GM03348 (cell line): ENCODE data around the gene SLC5A10.
"Not testable (repeated sequence)": the region's sequence is repeated elsewhere in the genome, so short reads cannot be mapped to it uniquely, and the experiment has no call there.

Experiments
- DNase-seq: peaks from one replicate; pipeline ENCODE4 v3.0.0; 2012; ENCODE audit warnings: low spot score

The SLC5A10 gene

GRCh38 chr17:18947866-18948265 is 4.1 kb upstream of the SLC5A10 start:
- peak; percentile 2 for DNase-seq

DNA sequence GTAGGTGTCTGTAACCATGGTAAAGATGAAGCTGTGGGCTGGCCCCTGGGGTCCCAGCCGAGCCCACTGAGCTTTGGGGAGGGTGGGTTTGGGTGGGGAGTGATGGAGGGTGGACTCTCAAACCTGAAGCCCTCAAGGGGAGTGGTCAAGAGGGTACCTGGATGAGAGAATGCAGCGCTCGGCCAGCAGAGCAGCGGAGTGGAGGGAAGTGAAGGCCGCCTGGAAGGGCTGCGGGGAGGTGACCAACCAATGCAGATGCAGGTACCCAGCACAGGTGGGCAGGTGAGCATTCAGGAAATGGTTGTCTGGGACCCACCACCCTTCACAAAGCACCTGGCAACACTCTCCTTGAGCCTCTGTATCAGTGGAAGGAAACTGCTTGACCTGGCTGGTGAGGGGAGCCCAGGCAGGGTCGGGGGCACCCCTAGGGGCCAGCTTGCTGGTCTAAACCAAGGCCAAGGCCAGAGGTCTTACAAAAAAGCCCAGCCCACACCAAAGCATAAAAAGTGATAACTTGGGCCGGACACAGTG is 3.4 kb upstream of the SLC5A10 start:
- no peak for DNase-seq

- DNase-seq = peak; percentile 2
Measured at GRCh38 chr17:18949566-18949965, 2.4 kb upstream of the SLC5A10 start.

GRCh38 chr17:18950346-18950745 is 1.6 kb upstream of the SLC5A10 start:
- DNase-seq = no peak

DNA sequence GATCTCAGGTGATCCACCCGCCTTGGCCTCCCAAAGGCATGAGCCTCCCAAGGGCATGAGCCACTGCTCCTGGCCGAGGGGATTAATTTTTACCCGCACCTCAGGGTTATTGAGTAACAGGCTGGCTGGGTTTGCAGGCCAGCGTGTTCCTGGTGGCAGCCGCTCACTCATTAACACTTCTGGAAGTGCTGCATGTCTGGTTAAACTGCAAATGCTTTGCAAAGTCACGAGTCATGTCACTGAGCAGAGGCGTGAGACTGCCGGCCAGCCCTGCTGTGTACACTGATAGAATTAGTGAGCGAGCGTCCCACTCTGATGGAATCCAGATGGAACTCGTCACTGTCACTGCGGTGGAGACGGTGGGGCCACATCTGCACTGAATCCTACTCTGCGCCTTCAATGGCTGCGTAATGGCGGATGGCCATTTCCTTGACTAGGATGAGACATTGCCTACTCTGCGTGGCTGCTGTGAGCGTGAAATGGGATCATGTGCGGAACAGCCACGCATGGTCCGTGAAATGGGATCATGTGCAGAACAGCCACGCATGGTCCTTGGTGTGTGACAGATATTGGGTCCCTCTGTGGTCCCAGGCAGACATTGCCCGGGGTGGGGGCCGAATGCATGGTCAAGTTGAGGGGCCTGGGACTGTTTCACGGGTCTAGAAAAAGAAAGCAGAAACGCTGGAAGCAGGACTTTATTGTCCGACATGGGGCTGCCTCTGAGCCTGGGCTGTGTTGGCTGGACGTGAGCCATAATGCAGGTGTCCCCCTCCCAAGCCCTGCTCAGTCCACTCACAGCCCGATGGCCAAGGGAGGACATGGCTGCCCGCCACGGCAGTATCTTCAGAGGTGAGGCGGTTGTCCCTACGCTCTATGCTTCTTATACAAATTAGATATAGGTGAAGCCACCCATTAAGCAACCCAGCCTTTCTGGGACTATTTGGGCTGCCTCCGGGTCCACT is 740 bp upstream of the SLC5A10 start:
- DNase-seq = peak; percentile 29

- no peak for DNase-seq
Measured at GRCh38 chr17:18953231-18953728, 1.3 kb downstream of the SLC5A10 start.

GRCh38 chr17:18954321-18954720 is 2.4 kb downstream of the SLC5A10 start:
- DNase-seq = no peak

DNA sequence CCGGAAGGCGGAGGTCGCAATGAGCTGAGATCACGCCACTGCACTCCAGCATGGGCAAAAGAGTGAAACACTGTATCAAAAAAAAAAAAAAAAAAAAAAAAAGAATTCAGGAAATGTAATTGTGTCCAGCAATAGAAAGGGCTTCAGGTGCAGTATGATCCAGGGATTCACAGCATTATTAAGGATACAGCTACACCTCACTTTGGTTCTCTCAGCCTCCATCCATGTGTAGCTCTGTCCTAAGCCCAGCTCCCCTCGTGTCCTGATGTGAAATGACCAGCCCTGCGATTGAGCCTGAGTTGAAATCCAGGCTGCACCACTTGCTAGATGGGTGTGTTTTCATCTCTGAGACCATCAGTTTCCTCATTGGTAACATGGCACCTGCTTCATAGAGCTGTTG is 3.0 kb downstream of the SLC5A10 start:
- no peak for DNase-seq

DNA sequence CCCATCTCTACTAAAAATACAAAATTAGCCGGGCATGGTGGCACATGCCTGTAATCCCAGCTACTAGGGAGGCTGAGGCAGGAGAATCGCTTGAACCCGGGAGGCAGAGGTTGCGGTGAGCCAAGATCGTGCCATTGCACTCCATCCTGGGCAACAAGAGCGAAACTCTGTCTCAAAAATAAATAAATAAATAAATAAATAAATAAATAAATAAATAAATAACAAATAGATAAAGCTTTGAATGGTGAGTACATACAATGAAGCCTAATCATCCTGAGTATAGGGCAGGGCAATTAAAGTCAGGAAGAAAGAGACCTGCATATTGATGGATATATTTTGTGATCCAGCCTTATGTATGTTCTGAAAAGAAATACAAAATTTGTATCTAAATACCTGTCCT is 4.1 kb downstream of the SLC5A10 start:
- DNase-seq = not testable (repeated sequence)

DNA sequence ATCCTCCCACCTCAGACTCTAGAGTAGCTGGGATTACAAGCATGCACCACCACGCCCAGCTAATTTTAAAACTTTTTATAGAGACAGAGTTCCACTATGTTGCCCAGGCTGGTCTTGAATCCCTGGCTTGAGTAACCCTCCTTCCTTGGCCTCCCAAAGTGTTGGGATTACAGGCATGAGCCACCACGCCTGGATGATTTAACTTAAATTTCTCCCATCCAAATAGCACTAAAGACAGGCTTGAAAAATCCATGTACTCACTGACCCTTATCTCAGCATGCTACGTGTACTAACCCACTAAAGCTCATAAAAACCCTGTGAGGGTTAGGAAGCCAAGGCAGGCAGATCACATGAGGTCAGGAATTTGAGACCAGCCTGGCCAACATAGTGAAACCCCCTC is 4.6 kb downstream of the SLC5A10 start:
- DNase-seq = no peak

- DNase-seq = no peak
Measured at GRCh38 chr17:18957831-18958230, 5.9 kb downstream of the SLC5A10 start.

GRCh38 chr17:18958611-18959010 is 6.6 kb downstream of the SLC5A10 start:
- DNase-seq = no peak

GRCh38 chr17:18959071-18959844 is 7.3 kb downstream of the SLC5A10 start:
- no peak for DNase-seq

DNA sequence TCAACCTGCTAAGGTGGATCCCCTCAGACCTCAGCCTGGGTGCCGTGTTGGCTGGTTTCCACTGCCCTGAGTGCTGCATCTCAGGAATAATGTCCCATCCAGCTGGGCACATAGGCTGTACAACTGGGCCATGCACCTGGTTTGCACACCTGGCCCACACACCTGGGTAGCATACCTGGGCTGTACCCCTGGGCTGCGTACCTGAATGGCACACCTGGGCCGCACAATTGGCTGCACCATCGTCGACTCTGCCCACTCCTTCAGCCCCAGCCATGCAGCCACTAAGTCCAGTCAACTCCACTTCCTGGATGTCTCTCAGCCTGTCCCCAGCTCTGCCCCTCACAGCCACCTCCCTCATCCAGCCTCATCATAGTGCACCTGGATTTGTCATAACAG is 7.9 kb downstream of the SLC5A10 start:
- DNase-seq = no peak

DNA sequence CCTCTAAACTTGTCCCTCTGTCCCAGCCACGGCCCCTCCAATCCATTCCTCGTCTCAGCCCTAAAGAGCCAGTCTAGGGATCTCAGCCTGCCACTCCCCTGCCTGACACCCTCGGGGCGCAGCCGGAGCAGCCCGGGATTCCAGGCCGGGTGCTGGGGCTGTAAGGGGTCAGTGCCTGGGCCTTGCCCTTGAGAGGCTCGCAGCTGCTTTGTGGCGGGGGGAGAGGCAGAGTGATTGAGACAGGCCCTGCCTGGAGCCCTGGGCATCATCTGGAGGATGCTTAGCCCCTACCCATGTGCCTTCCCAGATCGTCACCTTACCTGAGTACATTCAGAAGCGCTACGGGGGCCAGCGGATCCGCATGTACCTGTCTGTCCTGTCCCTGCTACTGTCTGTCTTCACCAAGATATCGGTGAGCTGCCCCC is 8.3 kb downstream of the SLC5A10 start:
- no peak for DNase-seq

- peak; percentile 93 for DNase-seq
Measured at GRCh38 chr17:18960803-18961511, 9.0 kb downstream of the SLC5A10 start.

GRCh38 chr17:18961634-18962493 is 9.9 kb downstream of the SLC5A10 start:
- DNase-seq = no peak

GRCh38 chr17:18962494-18962815 is 10.5 kb downstream of the SLC5A10 start:
- DNase-seq = no peak

- DNase-seq = peak; percentile 29
Measured at GRCh38 chr17:18963126-18964017, 11.4 kb downstream of the SLC5A10 start.

- DNase-seq = no peak
Measured at GRCh38 chr17:18964018-18964351, 12.0 kb downstream of the SLC5A10 start.
